Inferior parietal cortex (tissue), 1 donor: ENCODE results near the gene SFXN1.

Experiments
- DNase-seq: peaks from one replicate; pipeline ENCODE4 v3.0.0-alpha.2; 2016; ENCODE audit errors: extremely low spot score

SFXN1 gene

GRCh38 chr5:175465282-175465681, 13.1 kb upstream of the SFXN1 start:
- DNase-seq: no peak

- DNase-seq: no peak
These were observed 11.6 kb upstream of the SFXN1 start for GRCh38 chr5:175466700-175467318.

GRCh38 chr5:175467983-175468690, 10.2 kb upstream of the SFXN1 start:
- no peak for DNase-seq

GRCh38 chr5:175468892-175469291, 9.5 kb upstream of the SFXN1 start:
- DNase-seq: no peak

- DNase-seq: no peak
These were observed 8.4 kb upstream of the SFXN1 start for GRCh38 chr5:175469916-175470315.

GRCh38 chr5:175470781-175471180, 7.6 kb upstream of the SFXN1 start:
- no peak for DNase-seq

GRCh38 chr5:175471196-175471595, 7.2 kb upstream of the SFXN1 start:
- no peak for DNase-seq

- DNase-seq: no peak
These were observed 6.7 kb upstream of the SFXN1 start for GRCh38 chr5:175471628-175472027.

- DNase-seq: no peak
These were observed 6.0 kb upstream of the SFXN1 start for GRCh38 chr5:175472378-175472777.

GRCh38 chr5:175475248-175475647, 3.1 kb upstream of the SFXN1 start:
- DNase-seq: no peak

- no peak for DNase-seq
These were observed 920 bp upstream of the SFXN1 start for GRCh38 chr5:175477440-175477839.

GRCh38 chr5:175478008-175478383, 364 bp upstream of the SFXN1 start:
- no peak for DNase-seq

- DNase-seq: no peak
These were observed 943 bp downstream of the SFXN1 start for GRCh38 chr5:175479125-175479881.

- DNase-seq: no peak
These were observed 5.0 kb downstream of the SFXN1 start for GRCh38 chr5:175483337-175483736.

- DNase-seq: no peak
These were observed 6.0 kb downstream of the SFXN1 start for GRCh38 chr5:175484322-175484721.

GRCh38 chr5:175484829-175485228, 6.5 kb downstream of the SFXN1 start:
- DNase-seq: no peak

GRCh38 chr5:175485631-175486030, 7.3 kb downstream of the SFXN1 start:
- DNase-seq: no peak

GRCh38 chr5:175487514-175488222, 9.3 kb downstream of the SFXN1 start:
- no peak for DNase-seq

- no peak for DNase-seq
These were observed 11.5 kb downstream of the SFXN1 start for GRCh38 chr5:175489693-175490443.

- no peak for DNase-seq
These were observed 12.9 kb downstream of the SFXN1 start for GRCh38 chr5:175491223-175491622.

- DNase-seq: no peak
These were observed 14.9 kb downstream of the SFXN1 start for GRCh38 chr5:175493260-175493659.

- no peak for DNase-seq
These were observed 15.4 kb downstream of the SFXN1 start for GRCh38 chr5:175493726-175494125.
